ENCODE data around the gene TXLNG.
"Not testable (repeated sequence)": the region's sequence is repeated elsewhere in the genome, so short reads cannot be mapped to it uniquely, and the experiment has no call there.

GRCh38 chrX:16779815-16780214, 6.5 kb upstream of the TXLNG start:
- TF ChIP-seq CTCF (IDR thresholded peaks at IDR 0.05; ENCODE audit: low read depth, low read length); EZH2phosphoT487 (IDR thresholded peaks at IDR 0.05; ENCODE audit: low read depth): not testable (repeated sequence)
